ENCODE measurements around the gene TLCD3A.
"Not testable (repeated sequence)": the region's sequence is repeated elsewhere in the genome, so short reads cannot be mapped to it uniquely, and the experiment has no call there.

DNA sequence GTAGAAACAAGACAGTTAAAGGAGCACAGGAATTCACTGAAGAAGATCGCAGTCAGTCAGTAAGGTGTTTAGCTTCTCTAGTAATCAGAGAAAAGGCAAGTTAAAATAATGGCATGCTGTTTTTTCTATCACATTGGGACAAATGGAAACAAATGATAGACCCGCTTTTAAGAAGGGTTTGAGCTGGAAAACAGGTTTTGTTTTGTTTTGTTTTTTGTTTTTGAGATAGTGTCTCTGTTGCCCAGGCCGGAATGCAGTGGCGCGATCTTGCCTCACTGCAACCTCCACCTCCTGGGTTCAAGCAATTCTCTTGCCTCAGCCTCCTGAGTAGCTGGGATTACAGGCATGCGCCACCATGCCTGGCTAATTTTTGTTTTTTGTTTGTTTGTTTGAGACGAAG is 53.5 kb downstream of the TLCD3A start:
- not testable (repeated sequence) for TF ChIP-seq POLR2A (IDR thresholded peaks at IDR 0.05; ENCODE audit: low read depth, low read length); JUN (IDR thresholded peaks at IDR 0.05; ENCODE audit: borderline replicate concordance, insufficient read depth, insufficient read length, low read depth); MYC (IDR thresholded peaks at IDR 0.05; ENCODE audit: low read depth, low read length)

Data from endothelial cell of umbilical vein (primary cell).